ENCODE data around the gene MYL7.

The MYL7 gene

DNA sequence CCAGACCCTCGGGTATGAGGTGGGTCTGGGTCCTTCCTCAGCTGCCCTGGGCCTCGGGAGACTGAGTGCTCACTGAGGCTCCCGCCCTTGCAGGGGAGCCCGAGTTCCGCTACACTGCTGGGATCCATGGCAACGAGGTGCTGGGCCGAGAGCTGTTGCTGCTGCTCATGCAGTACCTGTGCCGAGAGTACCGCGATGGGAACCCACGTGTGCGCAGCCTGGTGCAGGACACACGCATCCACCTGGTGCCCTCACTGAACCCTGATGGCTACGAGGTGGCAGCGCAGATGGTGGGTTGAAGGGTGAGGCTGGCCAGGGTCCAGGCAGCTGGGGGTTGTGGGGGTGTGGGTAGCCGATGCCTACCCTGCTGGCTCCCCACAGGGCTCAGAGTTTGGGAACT, 29.4 kb downstream of the MYL7 start:
- no peak for DNase-seq (ENCODE audit: low spot score)

DNA sequence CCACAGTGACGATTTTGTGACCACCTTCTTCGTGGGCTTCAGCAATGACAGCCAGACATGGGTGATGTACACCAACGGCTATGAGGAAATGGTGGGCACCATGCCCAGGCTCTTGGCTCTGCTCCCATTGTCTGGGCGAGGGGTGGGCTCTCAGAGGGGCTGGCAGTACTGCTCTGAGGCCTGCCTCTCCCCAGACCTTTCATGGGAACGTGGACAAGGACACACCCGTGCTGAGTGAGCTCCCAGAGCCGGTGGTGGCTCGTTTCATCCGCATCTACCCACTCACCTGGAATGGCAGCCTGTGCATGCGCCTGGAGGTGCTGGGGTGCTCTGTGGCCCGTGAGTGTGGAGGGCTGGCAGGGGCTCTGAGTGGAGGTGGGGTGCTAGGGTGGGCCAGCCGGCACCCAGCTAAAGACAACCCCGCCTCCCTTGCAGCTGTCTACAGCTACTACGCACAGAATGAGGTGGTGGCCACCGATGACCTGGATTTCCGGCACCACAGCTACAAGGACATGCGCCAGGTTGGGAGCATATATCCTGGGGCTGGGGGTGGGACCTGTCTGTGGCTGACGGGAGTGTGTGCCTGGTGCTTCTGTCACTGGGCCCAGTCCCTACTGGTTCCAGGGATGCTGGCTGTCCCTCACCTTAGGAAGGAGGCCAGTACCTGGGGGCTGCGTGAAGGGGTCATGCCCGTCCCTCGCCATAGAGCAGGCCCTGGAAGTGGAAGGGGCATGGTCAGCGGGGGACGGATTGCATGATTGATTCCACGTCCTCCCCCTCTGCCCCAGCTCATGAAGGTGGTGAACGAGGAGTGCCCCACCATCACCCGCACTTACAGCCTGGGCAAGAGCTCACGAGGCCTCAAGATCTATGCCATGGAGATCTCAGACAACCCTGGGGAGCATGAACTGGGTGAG, 30.2 kb downstream of the MYL7 start:
- no peak for DNase-seq (ENCODE audit: low spot score)

DNA sequence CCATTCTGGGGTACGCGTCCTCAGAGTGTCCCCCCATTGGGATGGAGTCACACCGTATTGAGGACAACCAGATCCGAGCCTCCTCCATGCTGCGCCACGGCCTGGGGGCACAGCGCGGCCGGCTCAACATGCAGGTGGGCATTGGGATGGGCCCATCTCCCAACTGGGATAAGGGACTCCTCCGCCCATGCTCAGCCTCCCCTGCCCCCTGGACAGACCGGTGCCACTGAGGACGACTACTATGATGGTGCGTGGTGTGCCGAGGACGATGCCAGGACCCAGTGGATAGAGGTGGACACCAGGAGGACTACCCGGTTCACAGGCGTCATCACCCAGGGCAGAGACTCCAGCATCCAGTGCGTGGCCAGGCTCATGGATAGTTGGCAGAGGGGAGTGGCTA, 31.1 kb downstream of the MYL7 start:
- no peak for DNase-seq (ENCODE audit: low spot score)

DNA sequence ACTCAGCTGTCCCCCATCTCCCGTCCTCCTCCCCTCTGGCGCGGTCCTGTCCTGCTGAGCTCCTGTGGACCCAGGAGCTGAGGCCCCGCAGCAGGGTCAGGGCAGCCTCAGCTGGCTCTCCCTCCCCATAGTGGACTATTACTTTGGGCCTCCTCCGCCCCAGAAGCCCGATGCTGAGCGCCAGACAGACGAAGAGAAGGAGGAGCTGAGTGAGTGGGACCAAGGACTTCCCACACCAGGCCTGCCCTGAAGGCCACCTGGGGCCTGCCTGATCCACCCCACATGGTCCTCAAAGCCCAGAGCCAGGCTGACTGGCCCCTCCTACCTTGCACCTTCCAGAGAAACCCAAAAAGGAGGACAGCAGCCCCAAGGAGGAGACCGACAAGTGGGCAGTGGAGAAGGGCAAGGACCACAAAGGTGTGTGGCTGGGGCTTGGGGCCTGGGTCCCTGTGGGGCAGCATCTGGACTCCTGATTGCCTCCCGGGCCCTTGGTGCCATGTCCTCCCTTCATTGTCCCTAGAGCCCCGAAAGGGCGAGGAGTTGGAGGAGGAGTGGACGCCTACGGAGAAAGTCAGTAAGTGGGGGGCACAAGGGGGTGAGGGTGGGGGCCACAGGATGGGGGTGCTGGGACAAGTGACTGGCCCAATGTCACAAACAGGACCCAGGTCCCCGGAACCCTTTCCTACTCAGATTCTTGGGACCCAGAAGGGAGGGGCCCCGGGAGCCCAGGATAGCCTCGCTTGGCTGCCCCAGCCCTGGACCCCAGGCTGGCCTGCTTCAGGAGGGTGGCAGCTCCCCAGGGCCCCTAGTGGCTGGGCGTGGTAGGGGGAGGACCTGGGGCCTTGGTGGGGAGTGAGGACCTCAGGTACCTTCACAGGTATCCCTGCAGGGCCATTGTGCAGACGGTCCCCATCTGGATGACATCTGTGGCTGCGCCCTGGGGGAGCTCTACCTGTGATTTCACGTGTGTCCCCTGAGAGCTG, 32.1 kb downstream of the MYL7 start:
- no peak for DNase-seq (ENCODE audit: low spot score)

DNA sequence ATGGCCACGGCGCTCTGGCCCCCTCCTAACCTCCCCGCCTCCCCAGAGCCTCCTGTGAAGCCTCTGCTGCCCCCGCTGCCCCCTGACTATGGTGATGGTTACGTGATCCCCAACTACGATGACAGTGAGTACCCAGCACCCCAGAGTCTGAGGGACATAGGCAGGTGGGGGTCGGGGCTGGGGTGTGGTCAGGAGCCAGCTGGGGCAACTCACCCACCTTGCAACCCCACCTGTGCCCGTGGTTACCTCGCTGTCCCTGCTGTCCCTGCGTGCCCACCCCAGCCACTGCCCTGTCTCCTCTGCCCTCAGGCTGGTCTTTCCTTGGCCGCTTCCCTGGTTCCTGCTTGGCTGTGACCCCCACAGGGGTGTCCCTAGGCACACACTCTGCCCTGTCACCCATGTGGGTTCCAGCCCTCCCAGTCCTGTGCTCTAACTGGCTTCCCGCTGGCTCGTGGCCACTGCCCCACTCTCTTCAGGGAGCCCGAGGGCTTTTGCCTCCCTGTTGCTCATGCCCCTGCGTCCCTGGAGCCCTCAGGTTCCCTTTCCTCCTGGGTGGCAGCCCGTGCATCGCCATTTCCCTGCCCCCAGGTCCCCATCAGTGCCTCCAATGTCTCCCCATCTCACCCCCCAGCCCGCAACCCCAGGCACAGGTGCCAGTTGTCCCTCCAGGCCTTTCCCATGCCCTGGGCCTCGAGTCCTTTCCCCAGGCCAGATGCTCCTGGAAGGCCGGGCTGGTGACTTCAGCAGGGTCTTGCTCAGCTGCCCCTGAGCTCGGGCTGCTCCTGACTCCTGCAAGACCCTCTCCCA, 33.0 kb downstream of the MYL7 start:
- no peak for DNase-seq (ENCODE audit: low spot score)

DNA sequence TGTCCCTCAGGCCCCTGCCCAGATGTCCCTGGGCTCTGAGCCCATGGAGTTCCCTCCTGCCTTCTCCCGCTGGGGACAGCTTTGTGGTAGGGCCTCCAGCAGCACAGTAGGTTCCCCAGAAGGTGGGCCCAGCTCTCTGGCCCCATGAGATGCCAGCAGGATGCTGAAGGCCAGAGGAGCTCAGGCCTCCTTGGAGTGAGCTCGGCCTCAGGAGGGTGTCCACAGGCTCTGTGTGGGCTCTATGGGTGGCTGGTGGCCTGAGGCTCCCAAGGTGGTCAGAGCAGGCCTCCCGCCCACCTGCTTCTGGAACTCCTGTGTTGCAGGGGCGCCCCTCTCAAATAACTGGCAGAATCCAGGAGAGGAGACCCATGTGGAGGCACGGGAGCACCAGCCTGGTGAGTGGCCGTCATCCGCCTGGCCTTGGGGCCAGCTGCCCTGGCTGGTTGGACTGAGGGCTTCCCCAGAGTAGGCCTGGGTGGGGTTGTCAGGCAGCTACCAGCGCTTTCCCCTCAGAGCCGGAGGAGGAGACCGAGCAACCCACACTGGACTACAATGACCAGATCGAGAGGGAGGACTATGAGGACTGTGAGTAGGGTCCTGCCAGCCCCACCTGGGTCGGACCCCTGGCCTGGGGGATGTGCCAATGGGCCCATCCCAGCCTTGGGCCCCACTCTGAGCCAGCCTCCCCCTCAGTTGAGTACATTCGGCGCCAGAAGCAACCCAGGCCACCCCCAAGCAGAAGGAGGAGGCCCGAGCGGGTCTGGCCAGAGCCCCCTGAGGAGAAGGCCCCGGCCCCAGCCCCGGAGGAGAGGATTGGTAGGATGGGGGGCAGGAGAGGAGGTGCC, 33.8 kb downstream of the MYL7 start:
- no peak for DNase-seq (ENCODE audit: low spot score)

DNA sequence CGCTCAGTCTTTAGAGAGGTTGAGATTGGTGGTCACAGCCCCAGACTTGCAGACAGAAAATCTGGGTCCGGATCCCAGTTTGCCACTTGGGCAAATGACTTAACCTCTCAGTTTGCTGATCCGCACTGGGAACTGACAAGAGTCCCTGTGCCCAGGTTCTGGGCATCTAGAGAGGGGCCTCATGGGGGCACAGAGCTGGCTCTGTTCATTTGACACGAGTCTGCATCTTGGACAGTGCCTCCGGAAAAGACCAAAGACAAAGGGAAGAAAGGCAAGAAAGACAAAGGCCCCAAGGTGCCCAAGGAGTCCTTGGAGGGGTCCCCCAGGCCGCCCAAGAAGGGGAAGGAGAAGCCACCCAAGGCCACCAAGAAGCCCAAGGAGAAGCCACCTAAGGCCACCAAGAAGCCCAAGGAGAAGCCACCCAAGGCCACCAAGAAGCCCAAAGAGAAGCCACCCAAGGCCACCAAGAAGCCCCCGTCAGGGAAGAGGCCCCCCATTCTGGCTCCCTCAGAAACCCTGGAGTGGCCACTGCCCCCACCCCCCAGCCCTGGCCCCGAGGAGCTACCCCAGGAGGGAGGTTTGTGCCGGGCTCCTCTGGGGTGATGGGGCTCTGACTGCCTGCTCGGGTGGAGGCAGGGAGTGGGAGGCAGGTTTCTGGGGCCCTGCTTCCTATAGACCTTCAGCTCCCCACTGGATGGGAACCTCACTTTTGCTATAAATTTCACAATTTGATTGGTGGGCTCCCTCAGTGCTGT, 34.6 kb downstream of the MYL7 start:
- no peak for DNase-seq (ENCODE audit: low spot score)

DNA sequence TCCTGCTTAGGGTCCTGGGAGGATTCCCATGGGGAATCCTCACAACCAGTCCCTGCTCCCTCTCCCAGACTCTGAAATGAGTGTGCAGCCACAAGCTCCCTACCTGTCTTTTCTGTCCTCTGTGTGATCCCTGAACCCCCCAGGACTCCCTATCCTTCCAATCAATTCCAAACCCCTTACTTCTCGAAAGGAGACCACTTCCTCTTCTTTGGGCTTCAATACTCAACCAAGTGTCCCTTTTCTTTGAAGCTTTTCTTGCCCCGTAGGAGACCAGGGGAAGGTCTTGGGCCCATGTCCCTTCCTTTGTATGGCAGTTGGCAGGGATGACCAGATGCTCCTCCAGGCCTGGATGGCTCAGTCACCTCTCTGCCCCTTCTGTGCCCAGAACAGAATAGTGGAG, 35.3 kb downstream of the MYL7 start:
- no peak for DNase-seq (ENCODE audit: low spot score)

DNA sequence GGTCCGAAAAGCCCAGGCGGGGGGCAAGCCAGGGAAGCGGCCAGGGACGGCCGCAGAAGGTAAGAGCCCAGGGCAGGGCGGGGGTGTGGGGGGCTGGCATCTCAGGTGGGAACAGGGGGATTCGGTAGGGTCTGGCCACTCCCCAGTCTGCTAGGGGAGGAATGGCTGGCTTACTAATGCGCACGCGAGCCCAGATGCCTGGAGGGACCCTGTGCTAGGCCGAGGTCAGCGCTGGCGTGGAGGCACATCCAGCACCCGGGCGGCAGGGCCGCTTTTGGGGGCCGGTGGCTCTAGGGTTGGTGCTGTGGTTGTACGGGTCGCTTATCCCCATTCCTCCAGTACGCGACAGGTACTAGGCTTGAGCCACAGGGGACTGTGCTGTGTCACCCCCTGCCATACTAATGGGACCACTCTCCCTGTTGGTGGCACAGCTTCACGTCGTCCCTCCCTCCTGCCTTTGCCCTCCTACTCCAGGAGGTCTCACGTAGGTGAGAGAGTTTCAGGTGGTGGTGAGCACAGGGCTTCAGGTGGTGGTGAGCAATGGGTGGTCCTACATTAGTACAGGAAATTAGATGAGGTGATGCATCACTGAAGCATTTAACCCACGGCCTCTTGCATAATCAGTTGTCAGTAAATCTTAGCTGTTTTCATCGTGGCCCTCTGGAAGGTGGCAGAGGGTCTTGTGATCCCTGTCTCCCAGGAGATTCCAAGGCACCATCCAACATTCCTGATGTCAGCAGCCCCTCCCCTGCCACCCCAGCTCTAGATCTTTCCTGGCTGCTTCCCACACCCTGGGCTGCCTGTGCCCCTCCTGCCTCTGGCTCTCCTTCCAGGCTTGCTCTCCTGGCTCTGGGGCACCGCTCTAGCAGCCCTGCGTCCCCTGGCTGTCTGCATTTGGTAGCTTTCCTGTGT, 36.0 kb downstream of the MYL7 start:
- no peak for DNase-seq (ENCODE audit: low spot score)

DNA sequence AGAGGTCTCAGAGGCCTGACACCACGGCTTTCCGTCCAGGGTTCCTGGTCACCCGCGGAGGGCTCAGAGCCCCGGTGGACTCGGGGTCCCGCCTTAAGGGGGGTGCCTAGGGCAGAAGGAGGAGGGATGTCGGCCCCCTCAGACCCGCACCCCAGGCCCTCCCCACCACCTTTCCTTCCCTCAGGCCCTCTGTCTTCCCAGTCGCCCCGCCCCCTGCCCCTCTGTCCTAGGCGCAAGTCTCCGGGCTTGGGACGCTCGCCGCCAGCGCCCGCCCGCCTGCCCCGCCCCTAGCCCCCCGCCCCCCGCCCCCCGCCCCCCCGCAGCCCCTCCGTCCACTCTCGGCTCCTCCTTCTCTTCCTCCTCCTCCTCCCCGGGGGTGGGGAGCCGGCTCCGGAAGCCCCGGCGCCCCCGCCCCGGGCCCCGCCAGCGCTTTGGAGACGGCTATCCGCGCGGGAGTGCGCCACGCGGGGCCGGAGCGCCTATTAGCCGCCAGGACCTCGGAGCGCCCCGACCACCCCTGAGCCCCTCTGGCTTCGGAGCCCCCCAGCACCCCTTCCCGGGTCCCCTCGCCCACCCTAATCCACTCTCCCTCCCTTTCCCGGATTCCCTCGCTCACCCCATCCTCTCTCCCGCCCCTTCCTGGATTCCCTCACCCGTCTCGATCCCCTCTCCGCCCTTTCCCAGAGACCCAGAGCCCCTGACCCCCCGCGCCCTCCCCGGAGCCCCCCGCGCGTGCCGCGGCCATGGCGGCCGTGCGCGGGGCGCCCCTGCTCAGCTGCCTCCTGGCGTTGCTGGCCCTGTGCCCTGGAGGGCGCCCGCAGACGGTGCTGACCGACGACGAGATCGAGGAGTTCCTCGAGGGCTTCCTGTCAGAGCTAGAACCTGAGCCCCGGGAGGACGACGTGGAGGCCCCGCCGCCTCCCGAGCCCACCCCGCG, 36.9 kb downstream of the MYL7 start, which contains the start of gene AEBP1:
Gene AEBP1 (plus strand): TSS at position 423 of the 937 bp plus-strand sequence. CDS start 321 bp downstream, at position 744.
- no peak for DNase-seq (ENCODE audit: low spot score)

DNA sequence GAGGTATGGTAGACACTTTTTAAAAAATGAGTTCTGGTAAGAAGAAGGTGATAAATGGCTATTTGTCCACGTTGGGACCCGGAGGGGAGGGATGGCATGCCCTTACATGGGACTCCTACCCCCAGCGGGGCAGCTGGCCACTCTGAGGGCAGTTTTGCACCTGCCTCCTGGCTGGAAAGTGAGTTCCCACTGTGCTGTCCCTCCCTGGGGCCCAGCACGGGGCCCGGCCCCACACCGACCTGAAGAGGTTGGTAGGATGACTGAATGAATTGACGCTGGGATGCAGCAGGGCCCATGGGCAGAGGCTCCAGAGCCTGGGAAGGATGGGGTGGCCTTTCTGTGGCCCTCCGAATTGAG, 37.6 kb downstream of the MYL7 start:
- no peak for DNase-seq (ENCODE audit: low spot score)

DNA sequence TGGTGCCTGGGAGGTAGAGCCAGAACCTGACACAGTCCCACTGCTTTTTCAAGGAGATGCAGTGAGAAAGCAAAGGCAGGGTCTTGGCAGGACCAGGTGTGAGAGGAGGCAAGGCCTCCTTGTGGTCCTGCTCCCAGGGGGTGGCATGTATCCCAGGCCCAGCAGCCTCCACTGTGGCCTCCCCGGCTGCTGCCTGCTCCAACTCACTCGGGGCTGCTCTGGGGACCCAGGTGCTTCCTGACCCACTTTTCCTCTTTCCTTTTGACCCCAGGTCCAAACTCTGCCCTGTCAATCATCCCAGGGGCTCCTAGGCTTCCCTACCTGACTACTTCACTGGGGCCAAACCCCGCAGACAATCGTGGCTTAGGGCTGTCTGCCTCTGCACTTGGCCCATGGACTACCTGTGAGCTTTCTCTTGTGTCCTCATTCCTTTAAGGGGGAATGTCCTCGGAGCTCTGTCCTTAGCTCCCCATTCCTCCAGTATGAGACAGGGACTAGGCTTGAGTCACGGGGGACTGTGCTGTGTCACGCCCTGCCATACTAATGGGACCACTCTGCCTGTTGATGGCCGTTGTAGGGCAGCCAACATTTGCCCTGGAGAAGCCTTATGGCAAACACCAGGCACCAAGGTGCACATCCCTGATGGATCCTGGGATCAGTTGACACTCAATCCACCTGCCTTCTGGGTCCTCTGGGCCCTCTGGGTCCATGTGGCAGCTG, 38.1 kb downstream of the MYL7 start:
- no peak for DNase-seq (ENCODE audit: low spot score)

DNA sequence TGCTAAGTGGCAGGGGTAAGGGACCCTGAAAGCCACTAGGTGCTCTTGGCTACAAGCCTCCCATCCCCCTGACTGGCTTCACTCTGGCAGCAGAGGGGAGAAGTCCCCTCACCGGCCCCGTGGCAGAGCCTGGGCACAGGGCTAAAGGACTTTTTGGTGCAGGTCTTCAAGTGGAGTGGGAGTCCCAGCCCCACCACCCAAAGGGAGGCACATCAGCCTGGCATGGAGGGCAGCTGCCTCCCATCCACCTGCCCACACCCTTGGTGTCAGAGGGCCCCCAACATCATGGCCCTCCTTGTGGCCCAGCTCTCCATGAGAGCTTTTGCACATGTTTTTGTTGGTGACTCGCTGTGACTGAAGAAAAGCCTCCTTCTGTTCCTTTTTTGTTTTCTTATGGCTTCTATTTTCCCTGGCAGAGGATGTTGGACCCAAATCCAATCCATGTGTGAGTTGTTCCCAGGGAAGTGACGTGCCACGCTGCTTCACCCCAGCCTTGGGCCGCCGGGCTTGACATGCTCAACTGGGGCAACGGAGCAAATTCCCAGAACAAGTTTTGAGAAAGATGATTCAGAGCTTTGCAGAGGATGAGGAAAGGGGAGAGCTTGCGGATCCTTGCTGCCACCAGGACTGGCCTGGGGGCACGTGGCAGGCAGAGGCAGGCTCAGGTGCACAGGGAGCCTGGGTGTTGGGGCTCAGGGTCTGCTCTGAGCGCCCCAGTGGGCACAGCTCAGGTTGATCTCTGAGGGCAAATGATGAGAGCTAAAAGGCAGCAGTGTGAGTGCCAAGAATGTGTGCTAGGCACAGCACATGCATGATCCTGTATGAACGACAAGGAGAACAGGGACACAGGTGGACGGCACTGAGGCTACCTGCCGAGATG, 38.9 kb downstream of the MYL7 start:
- DNase-seq (ENCODE audit: low spot score), result no peak

DNA sequence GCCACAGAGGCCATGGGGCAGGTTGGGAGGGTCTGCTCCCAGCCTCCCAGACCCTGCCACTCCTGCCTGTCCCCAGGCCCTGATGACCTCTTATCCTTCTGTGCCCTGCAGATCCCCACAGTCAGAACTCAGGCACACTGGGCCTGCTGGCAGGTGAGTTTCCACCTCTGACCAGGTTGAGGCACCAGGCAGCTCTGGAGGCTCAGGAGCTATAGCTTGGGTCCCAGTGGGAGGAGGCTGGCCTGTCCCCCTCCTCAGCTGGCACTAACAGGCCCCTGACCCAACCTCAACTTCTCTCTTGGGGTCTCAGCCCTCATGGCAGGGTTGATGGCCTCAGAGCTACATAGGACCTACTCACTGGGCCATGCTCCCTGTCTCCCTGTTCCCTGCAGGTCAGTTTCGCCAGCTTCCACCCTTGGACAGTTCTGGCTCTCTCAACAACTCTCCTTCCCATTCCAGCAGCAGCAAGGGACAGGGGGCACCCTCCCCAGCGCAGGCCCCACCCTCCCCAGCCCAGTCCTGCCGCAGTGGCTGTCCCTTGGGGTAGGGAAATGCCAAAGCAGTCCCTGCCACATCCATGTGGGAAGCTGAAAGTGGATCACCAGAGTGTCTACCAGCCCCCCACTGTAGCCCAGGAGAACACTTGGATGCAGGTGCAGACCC, 39.7 kb downstream of the MYL7 start:
- DNase-seq (ENCODE audit: low spot score), result no peak

DNA sequence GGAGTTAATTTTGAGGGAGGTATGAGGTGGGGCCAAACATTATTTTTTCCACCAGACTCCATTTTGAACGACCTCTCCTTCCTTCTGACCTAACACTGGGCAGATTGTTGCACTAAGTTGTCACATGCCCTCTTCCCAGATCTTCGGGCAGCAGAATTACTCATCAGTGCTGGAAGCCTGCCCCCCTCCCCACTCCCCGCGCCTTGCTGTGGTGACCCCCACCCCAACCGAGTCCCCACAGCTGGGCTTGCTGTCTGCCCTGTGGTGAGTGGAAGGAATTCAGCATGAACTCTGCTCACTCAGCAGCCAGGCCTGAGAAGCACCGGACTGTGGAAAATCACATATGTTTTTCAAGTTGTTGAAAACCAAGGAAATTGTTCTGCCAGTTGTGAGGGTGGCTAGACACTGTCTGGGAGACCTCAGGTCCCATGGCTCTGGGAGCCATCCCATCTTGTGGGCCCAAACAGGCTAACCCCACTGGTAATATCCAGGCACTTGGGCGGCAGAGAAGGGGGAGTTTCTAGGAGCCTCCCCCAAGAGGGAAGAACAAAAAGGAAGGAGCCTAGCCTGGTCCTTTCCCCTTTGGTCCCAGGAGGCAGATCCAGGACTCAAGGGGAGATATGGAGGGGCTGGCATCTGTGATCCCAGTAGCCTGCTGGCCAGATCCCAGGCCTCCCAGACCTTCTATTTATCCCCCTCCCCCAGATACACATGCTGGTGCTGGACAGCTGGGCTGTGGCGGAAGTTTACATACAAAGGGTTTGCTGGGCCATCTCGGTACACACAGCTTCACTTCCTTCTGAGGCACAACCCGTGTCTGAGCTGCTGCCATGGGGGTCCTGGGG, 40.5 kb downstream of the MYL7 start:
- DNase-seq (ENCODE audit: low spot score), result no peak

Data from HuH-7 (cell line).